SK-N-DZ (cell line): ENCODE results near the gene OR5AC2. TPM values are rescaled to one million over a fixed set of nuclear protein-coding genes. Genes with fewer than 3 reads are reported as not detected.

Experiments
- DNase-seq: peaks from one replicate; pipeline ENCODE4 v3.0.0-alpha.2; 2015; ENCODE audit warnings: low spot score
- polyA plus RNA-seq, 2 experiments: library from polyadenylated mRNA; depleted of rRNA; stranded (reverse); fragments of >200 nt; gene quantifications; 2 replicates each; pipeline ENCODE4 v1.2.3, GENCODE V29; 2014

The OR5AC2 gene
- not detected in 2 replicates for polyA plus RNA-seq (2014; cell fraction: cytosol; rRNA removed)
- not detected in 2 replicates for polyA plus RNA-seq (2014; cell fraction: nucleus; rRNA removed)

- DNase-seq: no peak
Measured at GRCh38 chr3:98086873-98087272, at the start of gene OR5AC2. OR5AC2 (plus strand) TSS chr3:98087173; CDS start chr3:98087173, 0 bp downstream.

- DNase-seq: no peak
Measured at GRCh38 chr3:98038286-98038685, 48.7 kb upstream of the OR5AC2 start.

GRCh38 chr3:98038876-98039275 is 48.1 kb upstream of the OR5AC2 start:
- DNase-seq: no peak

- peak; percentile 91 for DNase-seq
Measured at GRCh38 chr3:98039322-98040024, 47.5 kb upstream of the OR5AC2 start.

GRCh38 chr3:98041350-98041749 is 45.6 kb upstream of the OR5AC2 start:
- DNase-seq: no peak

GRCh38 chr3:98048586-98048985 is 38.4 kb upstream of the OR5AC2 start:
- no peak for DNase-seq

GRCh38 chr3:98049271-98049670 is 37.7 kb upstream of the OR5AC2 start:
- DNase-seq: peak; percentile 94

- DNase-seq: no peak
Measured at GRCh38 chr3:98056035-98056434, 30.9 kb upstream of the OR5AC2 start.

GRCh38 chr3:98057631-98058030 is 29.3 kb upstream of the OR5AC2 start:
- DNase-seq: no peak

- no peak for DNase-seq
Measured at GRCh38 chr3:98058244-98058960, 28.6 kb upstream of the OR5AC2 start.

GRCh38 chr3:98068824-98069223 is 18.1 kb upstream of the OR5AC2 start:
- no peak for DNase-seq

GRCh38 chr3:98070840-98071239 is 16.1 kb upstream of the OR5AC2 start:
- no peak for DNase-seq

- no peak for DNase-seq
Measured at GRCh38 chr3:98073486-98073885, 13.5 kb upstream of the OR5AC2 start.

GRCh38 chr3:98095882-98096281 is 8.9 kb downstream of the OR5AC2 start:
- DNase-seq: no peak

- peak; percentile 15 for DNase-seq
Measured at GRCh38 chr3:98099848-98100247, 12.9 kb downstream of the OR5AC2 start.

GRCh38 chr3:98108162-98108561 is 21.2 kb downstream of the OR5AC2 start:
- no peak for DNase-seq

GRCh38 chr3:98109807-98110549 is 23.0 kb downstream of the OR5AC2 start:
- no peak for DNase-seq

GRCh38 chr3:98110550-98110908 is 23.6 kb downstream of the OR5AC2 start:
- no peak for DNase-seq

GRCh38 chr3:98114264-98114663 is 27.3 kb downstream of the OR5AC2 start:
- DNase-seq: no peak

GRCh38 chr3:98115717-98116116 is 28.7 kb downstream of the OR5AC2 start:
- DNase-seq: no peak

- DNase-seq: no peak
Measured at GRCh38 chr3:98130421-98130820, 43.4 kb downstream of the OR5AC2 start, which contains the start of gene OR5H1. OR5H1 (plus strand) TSS chr3:98130721; CDS start chr3:98132698, 1,977 bp downstream.

- DNase-seq: peak; percentile 81
Measured at GRCh38 chr3:98136631-98137030, 49.7 kb downstream of the OR5AC2 start.
